HG02852 (cell line): ENCODE data around the gene CTSO.

Experiments used
- ATAC-seq: cut with Tn5 transposase; IDR thresholded peaks from one replicate; pipeline ENCODE4 v1.9.1; 2021; ENCODE audit warnings: mild to moderate bottlenecking, moderate library complexity; ENCODE audit not compliant: unreplicated experiment

The CTSO gene, protein sequence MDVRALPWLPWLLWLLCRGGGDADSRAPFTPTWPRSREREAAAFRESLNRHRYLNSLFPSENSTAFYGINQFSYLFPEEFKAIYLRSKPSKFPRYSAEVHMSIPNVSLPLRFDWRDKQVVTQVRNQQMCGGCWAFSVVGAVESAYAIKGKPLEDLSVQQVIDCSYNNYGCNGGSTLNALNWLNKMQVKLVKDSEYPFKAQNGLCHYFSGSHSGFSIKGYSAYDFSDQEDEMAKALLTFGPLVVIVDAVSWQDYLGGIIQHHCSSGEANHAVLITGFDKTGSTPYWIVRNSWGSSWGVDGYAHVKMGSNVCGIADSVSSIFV

DNA sequence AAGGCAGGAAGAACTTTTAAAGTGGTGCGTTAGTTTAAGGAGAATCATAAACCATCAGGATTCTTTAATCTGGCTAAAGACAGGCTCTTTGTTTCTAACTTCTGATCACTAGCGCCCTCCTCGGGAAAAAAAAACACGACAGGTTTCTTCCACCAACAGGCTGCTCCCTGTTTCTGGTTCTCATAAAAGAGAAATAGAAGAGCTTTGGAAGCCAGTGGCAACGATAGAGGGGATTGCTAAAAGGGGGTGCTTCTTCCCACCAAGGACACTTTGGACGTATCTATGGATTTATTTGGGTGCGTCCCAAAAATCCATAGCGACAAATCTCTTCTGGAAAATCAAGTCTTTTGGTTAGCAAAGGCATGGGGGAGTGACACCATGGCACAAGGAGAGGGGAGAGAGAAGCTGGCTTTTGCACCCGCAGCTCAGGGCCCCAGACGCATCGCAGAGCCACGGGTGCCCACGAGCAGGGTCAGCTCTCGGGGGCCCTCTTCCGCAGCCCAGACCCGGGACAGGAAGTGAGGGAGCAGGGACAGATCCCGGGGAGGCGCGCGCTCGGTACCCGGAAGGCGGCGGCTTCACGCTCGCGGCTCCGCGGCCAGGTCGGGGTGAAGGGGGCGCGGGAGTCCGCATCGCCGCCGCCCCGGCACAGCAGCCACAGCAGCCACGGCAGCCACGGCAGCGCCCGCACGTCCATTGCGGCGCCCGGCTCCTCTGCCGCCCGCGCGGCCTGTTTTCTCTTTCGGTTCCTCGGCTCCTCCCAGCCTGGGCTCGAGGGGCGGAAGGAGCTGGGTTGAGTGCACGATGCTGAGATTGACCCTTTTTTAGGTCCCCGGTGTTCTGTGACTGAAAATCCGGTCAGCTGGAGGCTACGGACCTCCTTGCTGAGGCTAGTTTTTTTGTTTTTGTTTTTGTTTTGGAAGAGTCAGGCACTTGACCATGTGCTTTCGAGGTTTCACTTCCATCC is at the start of gene CTSO:
Gene CTSO (minus strand): TSS at position 716 of the 967 bp plus-strand sequence. CDS start 19 bp downstream, at position 697.
- ATAC-seq = peak; percentile 94

DNA sequence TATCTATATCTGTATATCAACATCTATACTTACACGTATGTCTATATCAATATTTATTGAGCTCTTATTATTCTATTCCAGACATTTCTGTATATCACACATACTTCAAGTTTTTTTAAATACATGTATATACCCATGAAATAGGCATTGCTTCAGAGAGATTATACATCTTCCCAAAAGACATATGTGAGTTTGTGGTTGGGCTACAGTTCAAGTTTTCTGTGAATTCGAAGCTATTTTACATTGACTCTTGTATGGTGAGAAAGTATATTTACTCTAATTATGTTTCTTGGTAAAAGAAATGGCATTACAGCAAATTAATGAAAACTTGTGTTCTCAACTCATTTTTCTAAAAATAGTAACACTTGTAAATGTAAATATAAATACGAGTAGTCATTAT is 46.8 kb upstream of the CTSO start:
- no peak for ATAC-seq

GRCh38 chr4:155999725-156000124 is 46.1 kb upstream of the CTSO start:
- no peak for ATAC-seq

DNA sequence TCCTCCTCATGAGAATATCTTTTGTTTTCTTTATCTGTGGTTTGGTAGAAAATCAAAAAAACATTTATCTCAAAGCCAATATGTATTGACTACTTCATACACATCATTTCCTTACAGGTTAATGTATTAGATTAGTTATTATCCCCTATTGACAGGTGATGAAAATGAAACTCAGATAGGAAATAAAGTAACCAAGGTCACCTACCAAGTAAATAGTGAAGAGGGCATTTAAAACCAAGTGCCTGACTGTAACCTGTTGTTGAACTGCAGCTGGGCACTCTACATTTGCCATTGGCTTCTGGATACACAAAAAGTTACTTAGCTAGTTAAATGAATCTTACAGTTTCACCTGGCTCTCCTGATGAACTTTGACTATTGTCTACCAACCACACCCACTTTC is 41.4 kb upstream of the CTSO start:
- ATAC-seq = no peak

DNA sequence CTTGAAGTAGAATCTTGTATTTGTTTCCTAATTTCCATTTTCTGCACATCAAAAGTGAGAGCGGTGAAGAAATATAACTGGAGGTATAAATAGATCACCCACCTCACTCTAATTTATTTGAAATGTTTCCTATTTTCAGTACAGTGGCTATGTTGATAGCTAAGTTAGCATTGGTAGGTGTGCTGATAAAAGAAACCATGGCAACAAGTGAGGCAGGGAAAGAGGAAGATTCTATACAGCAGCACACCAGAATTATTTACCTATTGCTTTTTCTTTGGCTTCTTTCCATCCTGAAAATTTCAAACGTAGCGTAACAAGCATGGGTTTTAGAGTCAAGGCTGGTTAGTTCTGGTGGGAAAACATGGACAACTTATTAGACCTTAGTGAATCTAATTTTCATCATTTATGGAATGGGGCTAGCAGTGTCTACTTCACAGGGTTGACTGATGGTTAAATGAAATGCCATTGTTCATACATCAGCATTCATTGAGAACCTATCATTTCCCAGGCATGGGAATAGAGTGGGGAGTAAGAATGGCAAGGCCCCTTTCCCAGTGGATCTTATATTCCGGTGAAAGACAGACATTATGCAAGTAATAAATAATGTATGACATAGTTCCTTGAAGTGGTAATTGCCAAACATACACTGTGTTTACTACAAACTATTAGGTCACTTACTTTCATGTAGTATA is 30.6 kb upstream of the CTSO start:
- no peak for ATAC-seq

DNA sequence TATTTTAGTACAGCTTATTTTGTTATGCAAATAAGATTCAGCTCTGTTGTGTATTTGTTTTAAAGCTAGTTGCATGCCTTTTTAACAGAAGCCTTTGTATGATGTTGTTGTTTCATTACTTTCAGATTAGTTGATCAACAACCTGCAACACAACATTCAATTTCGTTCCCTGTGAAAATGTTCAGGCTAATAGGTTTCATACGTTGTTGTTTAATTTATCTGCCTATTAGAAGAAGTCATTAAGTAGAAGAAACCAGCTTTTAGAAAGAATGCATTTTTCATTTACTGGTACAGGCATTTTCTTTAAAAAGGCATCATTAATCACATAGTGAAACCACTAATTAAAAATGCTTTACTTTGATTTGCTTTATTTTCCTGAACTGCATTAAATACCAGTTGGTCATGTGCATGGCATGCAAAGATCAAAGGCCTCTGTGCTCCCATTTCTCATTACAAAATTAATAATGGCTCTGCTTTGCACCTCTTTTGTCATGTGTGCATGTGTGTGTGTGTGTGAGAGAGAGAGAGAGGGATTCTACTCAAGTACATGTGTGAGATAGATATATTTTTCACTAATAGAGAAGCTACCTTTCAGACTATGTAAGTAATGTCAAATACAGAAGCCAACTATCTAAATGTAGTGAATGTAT is 29.2 kb upstream of the CTSO start:
- no peak for ATAC-seq

- ATAC-seq = no peak
These were observed 25.1 kb upstream of the CTSO start for GRCh38 chr4:155978810-155979209.

- ATAC-seq = no peak
These were observed 21.8 kb upstream of the CTSO start for GRCh38 chr4:155975511-155975910.

DNA sequence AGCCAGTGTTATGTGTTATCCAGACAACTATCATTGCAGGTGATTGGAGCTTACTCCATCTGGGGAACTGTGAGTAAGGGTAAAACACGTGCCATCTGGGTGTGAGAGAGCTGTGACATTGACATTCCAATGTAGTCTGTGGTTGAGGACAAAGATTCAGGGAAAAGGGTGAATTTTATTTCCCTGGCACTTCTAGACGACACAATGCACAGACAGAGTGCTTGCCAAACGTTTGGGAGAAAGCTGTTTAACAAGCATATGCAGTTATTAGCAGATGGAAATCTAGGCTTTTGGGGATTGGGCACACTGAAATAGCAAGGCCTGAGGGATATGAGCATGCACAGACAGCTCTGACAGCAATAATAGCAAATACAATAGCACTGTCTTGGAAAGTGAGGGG is 21.3 kb upstream of the CTSO start:
- ATAC-seq = no peak

DNA sequence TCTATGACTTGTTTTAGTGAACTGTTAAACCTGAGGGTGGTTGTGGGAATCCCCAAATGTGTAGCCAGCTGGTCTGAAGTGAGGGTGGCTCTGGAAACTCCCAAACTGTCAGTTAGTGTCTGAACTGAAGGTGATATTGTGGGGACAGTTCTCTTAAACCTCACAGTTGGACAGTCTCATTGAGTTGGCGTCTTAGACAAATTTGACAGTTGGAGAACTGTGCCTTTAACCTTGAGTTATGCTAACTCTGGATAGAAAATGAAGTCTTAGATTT is 20.7 kb upstream of the CTSO start:
- ATAC-seq = peak; percentile 98

DNA sequence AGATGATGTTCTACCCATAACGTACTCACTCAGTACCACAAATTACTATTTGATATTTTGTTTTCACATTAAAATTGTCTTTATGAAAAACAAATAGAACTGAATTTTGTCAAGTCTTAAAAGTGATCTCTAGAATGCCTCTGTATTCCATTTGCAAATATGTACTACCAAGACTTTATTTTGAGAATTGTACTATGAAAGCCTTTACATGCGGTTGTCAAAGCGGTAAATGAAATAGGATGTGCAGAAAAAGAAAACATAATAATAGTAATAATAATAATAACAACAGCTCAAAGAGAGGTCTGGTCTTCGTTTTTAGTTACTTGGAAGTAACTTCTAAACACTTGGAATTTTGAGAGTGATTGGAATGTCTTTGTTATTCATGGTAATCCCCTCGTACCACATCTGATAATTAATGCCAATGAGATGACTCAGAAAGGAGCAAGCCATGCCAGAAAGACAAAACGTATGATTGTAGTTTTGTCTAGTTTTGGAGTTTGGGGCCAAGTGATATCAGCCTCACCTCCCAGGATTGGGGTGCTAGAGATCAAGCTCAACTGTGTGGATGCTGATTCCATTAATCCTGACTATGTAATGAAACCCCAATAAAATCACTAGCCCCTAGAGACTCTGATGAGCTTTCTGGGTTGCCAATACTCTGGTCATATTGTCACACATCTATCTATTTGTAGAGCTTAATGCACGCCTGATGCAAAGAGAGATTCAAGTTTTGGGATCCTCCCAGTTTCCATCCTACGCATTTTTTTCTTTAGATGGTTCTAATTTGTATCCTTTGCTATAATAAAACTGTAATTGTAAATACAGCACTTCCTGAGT is 20.2 kb upstream of the CTSO start:
- ATAC-seq = peak; percentile 22

GRCh38 chr4:155972098-155972497 is 18.4 kb upstream of the CTSO start:
- ATAC-seq = peak; percentile 48

- ATAC-seq = no peak
These were observed 13.2 kb upstream of the CTSO start for GRCh38 chr4:155966731-155967395.

- no peak for ATAC-seq
These were observed 12.5 kb upstream of the CTSO start for GRCh38 chr4:155966171-155966570.

- no peak for ATAC-seq
These were observed 10.6 kb upstream of the CTSO start for GRCh38 chr4:155964016-155964891.

DNA sequence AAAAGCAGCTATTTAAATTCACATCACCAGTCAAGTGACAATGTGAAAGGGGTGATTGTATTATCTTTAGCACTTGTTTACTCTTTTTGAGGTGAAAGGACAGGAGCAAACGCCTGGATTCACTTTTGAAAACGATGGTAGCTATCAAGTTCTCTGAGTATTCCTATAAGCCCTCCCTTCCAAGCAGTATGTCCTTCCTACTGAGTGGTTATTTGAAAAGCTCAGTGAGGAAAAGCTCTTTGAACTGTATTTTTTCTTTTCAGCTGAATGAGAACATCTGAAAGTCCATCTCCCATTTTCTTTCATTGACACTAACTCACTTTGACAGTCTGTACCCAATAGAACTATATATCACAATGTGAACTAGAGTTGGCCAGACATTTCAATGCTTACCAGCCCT is 9.1 kb upstream of the CTSO start:
- ATAC-seq = no peak

DNA sequence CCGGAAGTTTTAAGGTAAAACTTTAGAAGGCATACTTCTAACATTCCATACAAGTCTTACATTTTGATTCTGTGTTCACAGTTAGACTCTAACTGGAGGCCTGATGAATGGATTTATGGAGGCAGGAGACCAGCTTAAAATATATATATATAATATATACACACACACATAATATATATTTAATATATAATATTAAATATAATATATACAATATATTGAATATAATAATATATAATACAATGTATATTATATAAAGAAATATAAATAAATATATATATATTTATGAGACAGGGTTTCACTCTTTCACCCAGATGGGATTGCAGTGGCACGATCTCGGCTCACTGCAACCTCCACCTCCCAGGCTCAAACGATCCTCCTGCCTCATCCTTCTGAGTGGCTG is 7.9 kb upstream of the CTSO start:
- ATAC-seq = no peak

- no peak for ATAC-seq
These were observed 6.9 kb upstream of the CTSO start for GRCh38 chr4:155960522-155960921.

DNA sequence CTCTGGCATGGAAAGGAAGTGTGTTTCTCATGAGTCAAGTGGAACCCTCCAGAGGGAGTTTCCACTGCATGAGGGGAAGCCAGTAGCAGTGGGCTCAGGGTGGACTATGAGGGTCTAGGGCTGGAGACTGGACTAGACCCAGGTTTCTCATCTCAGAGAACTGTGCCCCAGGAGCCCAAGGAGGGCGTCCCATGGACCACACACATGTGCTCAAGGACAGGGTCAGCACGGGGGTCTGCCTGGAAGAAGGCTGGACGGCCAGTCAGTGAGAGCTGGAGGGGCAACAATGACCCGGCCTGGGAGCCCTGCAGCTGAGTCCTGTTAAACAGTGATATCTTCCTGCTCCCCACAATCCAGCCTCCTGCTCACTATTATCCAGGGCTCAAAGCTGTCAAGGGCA is 5.8 kb upstream of the CTSO start:
- ATAC-seq = no peak
